Lower lobe of right lung (tissue), 2 donors: Measurements from ENCODE around the gene WDR37. TPM values are rescaled to one million over a fixed set of nuclear protein-coding genes. Genes with fewer than 3 reads are reported as not detected.

ENCODE experiments used
- ATAC-seq, 2 donors: fragments of 200-7000 bp; cut with Tn5 transposase; one replicate each; pipeline ENCODE4 v1.9.1; 2020 to 2022; ENCODE audit warnings: mild to moderate bottlenecking in 2 of 2, moderate library complexity in 2 of 2
- DNase-seq: peaks from one replicate; pipeline ENCODE4 v3.0.0-alpha.2; 2020
- H3K27ac ChIP-seq: fragments of 200-600 bp; one replicate; pipeline ENCODE4 v1.8.0; 2022
- H3K27me3 ChIP-seq: fragments of 200-600 bp; one replicate; pipeline ENCODE4 v1.8.0; 2022; ENCODE audit warnings: low read depth
- H3K36me3 ChIP-seq: fragments of 200-600 bp; one replicate; pipeline ENCODE4 v1.8.0; 2022; ENCODE audit warnings: mild to moderate bottlenecking
- H3K4me1 ChIP-seq: fragments of 200-600 bp; one replicate; pipeline ENCODE4 v1.8.0; 2022
- H3K4me3 ChIP-seq: fragments of 200-600 bp; one replicate; pipeline ENCODE4 v1.8.0; 2022; ENCODE audit warnings: mild to moderate bottlenecking
- H3K9me3 ChIP-seq: fragments of 200-600 bp; one replicate; pipeline ENCODE4 v1.8.0; 2022
- intact Hi-C: fragments of 100-400 bp; cut with DNase I; formaldehyde crosslinking; loops from one replicate; pipeline ENCODE4 v1.11.0; 2022
- total RNA-seq: library from RNA; stranded (reverse); fragmentation: NEBNext Ultra II Directional; extraction: Animal tissue kit (Norgen Biotek cat#: 25700); gene quantifications from one replicate; pipeline ENCODE4 v1.2.1, GENCODE V29; 2021
- TF ChIP-seq, protein P1 (sequence below): fragments of 200-600 bp; IDR thresholded peaks from one replicate; pipeline ENCODE4 v1.8.0; 2022; ENCODE audit warnings: antibody characterized with exemption, mild to moderate bottlenecking
- donor health status: DM: no; HTN: yes; CAD: no; lungs with severe emphysema.

The WDR37 gene
- total RNA-seq, 1 donor from 2014 or later, result 22.0 TPM

DNA sequence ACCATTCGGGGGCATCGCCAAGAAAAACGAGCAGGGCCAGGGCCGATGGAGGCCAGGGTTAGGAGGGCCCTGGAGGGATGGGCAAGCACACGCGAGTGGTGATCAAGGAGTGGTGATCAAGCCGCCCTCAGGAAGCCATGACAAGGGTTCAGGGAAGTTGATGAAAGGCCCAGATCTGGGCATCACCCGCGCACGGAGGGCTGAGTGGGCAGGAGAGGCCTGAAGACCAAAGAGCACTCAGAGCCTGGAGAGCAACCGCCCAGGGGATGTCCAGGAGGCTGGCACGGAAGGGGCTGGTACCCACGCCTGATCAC, 114.6 kb downstream of the WDR37 start:
- TF ChIP-seq, protein P1, sequence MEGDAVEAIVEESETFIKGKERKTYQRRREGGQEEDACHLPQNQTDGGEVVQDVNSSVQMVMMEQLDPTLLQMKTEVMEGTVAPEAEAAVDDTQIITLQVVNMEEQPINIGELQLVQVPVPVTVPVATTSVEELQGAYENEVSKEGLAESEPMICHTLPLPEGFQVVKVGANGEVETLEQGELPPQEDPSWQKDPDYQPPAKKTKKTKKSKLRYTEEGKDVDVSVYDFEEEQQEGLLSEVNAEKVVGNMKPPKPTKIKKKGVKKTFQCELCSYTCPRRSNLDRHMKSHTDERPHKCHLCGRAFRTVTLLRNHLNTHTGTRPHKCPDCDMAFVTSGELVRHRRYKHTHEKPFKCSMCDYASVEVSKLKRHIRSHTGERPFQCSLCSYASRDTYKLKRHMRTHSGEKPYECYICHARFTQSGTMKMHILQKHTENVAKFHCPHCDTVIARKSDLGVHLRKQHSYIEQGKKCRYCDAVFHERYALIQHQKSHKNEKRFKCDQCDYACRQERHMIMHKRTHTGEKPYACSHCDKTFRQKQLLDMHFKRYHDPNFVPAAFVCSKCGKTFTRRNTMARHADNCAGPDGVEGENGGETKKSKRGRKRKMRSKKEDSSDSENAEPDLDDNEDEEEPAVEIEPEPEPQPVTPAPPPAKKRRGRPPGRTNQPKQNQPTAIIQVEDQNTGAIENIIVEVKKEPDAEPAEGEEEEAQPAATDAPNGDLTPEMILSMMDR, result no peak
- H3K27ac ChIP-seq, result no peak overlapping the region
- DNase-seq, result no peak
- no peak overlapping the region for H3K4me3 ChIP-seq
- intact Hi-C loops, result no loop called here
- H3K9me3 ChIP-seq, result no peaks in the 10 kb centered on the region
- no peaks in the 10 kb centered on the region for H3K4me1 ChIP-seq
- H3K36me3 ChIP-seq, result no peaks in the 10 kb centered on the region
- ATAC-seq, result no peak
- H3K27me3 ChIP-seq, result no peaks in the 10 kb centered on the region

DNA sequence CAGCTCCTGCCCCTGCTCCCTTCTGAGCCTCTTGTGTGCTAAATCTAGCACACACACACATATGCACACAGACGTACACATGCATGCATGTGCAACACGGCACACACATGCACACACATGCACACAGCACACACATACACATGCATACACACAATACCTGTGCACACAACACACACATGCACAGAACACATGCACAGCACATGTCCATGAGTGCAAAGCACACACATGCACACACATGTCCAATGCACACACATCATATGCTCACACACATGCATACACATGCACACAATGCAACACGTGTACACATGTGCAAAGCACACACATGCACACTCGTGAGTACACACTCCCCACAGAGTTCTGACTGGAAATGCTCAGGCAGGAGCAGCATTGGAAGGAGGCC, 115.0 kb downstream of the WDR37 start:
- no peaks in the 10 kb centered on the region for H3K36me3 ChIP-seq
- ATAC-seq, result no peak
- intact Hi-C loops, result no loop called here
- no peaks in the 10 kb centered on the region for H3K27me3 ChIP-seq
- no peaks in the 10 kb centered on the region for H3K9me3 ChIP-seq
- H3K4me1 ChIP-seq, result no peaks in the 10 kb centered on the region
- no peak for DNase-seq
- TF ChIP-seq, protein P1, result no peak
- H3K4me3 ChIP-seq, result no peak overlapping the region
- H3K27ac ChIP-seq, result no peak overlapping the region

DNA sequence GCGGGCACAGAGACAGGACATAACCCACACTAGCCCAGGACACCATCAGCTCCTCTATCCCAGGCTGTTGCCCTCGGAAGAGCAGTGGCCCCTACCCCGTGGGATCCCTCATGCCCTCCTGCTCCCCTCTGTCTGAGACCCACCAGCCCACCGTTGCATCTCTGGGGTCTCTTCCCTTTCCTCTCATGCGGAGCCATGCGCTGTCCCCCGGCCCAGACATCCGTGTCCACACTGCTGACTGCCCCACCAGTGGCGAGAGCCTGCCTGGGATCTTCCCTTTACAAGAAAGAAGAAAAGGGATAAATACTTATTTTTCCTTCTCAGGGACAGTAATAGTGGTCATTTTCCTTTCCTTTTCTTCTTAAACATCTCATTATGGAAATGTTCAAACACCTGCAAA, 115.4 kb downstream of the WDR37 start:
- no peaks in the 10 kb centered on the region for H3K36me3 ChIP-seq
- DNase-seq (no peak), ATAC-seq (no peak)
- H3K4me1 ChIP-seq, result no peaks in the 10 kb centered on the region
- H3K27me3 ChIP-seq, result no peaks in the 10 kb centered on the region
- H3K27ac ChIP-seq, result no peak overlapping the region
- no peaks in the 10 kb centered on the region for H3K9me3 ChIP-seq
- no peak overlapping the region for H3K4me3 ChIP-seq
- TF ChIP-seq, protein P1, result no peak
- intact Hi-C loops, result no loop called here

DNA sequence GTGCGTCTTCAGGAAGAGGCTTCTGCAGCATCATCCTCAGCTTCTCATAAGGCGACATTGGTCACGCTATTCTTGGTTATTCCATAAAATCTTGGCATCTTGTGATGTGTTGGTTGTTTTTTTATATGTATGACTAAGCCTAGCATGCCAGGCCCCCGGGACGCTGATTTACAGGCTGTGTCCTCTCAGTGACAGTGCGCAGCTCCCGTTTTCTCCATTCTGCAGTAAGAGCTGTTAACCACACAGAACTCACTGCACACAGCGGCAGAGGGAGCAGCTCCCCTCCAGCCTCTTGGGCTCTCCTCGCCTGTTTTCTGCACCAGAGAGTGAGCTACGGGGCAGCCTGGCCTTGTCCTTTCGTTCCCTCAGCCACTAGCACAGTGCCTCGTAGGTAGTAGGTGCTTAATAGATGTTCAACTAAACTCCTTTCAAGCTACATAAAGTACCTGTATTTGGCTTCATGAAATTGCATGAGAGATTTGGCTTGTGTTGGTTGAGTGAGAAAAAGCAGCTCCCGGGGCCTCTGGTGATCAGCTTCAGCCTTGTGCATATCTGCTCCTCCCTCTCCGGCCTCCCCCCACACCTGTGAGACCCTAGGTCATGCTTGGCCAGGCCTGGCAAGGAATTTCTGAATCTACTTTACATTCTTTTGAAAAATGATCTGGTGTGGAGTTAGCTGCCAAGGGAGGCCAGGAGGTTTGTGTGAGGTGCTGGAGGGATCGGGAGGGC, 116.2 kb downstream of the WDR37 start:
- intact Hi-C loops, result no loop called here
- H3K4me1 ChIP-seq, result no peaks in the 10 kb centered on the region
- H3K27me3 ChIP-seq, result no peaks in the 10 kb centered on the region
- H3K27ac ChIP-seq, result no peak overlapping the region
- no peaks in the 10 kb centered on the region for H3K9me3 ChIP-seq
- no peak for DNase-seq
- no peak overlapping the region for H3K4me3 ChIP-seq
- ATAC-seq, result no peak
- H3K36me3 ChIP-seq, result no peaks in the 10 kb centered on the region
- TF ChIP-seq, protein P1, result no peak

DNA sequence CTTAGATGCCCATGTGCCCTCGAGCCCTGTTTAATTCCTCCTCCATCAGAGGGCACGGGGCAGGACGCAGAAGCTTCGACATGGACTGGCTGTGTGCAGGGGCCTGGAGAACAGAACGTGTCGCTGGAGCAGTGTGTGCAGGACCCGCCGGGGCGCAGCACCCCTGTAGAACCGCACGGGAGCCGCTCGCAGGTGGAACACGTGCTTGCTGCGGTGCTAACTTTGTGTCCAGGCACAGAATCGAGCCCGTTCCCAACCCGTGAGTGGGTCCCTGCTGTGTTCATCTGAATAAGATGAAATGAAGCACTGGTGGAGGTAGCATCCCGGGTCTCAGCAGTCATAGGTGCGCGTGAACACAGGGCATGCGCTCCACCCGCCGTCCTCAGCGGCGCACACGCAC, 116.9 kb downstream of the WDR37 start:
- H3K4me3 ChIP-seq, result no peak overlapping the region
- H3K9me3 ChIP-seq, result no peaks in the 10 kb centered on the region
- H3K4me1 ChIP-seq, result no peaks in the 10 kb centered on the region
- no peak for ATAC-seq
- TF ChIP-seq, protein P1, result no peak
- H3K36me3 ChIP-seq, result no peaks in the 10 kb centered on the region
- intact Hi-C loops, result no loop called here
- DNase-seq, result no peak
- H3K27ac ChIP-seq, result no peak overlapping the region
- no peaks in the 10 kb centered on the region for H3K27me3 ChIP-seq
